SHP77 (cell line): Measurements from ENCODE around the gene PLEKHG5.
"Not testable (repeated sequence)": the region's sequence is repeated elsewhere in the genome, so short reads cannot be mapped to it uniquely, and the experiment has no call there.

Source experiments
- DNase-seq, 2 experiments: peaks; one replicate each; lab custom pipeline; 2025; lab: John Stamatoyannopoulos, UW

The PLEKHG5 gene

DNA sequence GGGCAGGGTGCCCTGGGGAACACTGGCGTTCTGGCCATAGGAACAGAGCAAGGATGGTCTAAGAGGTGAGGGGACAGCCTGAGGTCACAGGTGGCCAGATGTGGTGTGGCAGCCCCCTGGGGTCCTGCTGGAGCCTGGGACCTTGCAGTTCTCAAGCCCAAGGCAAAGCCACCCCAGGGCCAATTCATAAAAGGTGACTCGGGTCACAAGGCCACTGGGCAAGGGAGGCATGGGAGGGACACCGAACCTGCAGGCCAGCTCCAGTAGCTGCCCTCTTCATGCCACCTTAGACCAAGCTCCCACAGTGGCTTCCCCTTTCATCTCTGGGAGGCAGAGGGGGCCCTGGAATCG, 44.8 kb downstream of the PLEKHG5 start:
- no peak for DNase-seq

- DNase-seq: not testable (repeated sequence)
Observed at GRCh38 chr1:6445929-6446328, 45.5 kb downstream of the PLEKHG5 start.

DNA sequence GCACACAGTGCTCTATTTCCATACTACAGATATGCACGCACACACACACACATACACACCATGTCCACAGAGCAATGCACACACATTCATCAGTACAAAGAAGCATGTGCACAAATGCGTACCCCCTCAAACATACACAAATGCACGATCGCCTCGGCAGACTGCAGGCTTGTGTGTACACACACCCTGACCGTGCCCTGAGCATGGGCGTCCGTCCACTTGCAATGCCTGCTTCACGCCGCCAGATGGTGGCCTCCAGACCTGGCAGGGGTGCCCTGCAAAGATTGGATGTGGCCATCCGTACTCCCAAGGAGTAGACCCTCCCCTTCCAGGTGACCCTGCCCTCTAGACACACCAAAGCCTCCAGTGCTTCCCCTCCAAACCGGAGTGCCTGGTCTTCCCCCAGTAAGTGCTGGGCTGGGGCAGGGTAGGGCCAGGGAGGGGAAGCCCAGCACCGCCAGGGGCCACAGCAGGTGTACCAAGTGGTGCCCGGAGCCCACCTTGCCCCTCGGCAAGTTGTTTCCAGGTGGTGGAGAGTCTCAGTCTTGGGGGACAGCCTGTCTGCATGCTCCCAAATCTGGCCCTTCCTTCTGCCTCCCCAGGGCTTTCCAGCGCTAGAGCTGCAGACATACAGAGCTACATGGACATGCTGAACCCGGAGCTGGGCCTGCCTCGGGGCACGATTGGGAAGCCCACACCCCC, 46.3 kb downstream of the PLEKHG5 start:
- DNase-seq: peak; percentile 14 to 61

GRCh38 chr1:6444377-6444776, 47.1 kb downstream of the PLEKHG5 start:
- DNase-seq: no peak

DNA sequence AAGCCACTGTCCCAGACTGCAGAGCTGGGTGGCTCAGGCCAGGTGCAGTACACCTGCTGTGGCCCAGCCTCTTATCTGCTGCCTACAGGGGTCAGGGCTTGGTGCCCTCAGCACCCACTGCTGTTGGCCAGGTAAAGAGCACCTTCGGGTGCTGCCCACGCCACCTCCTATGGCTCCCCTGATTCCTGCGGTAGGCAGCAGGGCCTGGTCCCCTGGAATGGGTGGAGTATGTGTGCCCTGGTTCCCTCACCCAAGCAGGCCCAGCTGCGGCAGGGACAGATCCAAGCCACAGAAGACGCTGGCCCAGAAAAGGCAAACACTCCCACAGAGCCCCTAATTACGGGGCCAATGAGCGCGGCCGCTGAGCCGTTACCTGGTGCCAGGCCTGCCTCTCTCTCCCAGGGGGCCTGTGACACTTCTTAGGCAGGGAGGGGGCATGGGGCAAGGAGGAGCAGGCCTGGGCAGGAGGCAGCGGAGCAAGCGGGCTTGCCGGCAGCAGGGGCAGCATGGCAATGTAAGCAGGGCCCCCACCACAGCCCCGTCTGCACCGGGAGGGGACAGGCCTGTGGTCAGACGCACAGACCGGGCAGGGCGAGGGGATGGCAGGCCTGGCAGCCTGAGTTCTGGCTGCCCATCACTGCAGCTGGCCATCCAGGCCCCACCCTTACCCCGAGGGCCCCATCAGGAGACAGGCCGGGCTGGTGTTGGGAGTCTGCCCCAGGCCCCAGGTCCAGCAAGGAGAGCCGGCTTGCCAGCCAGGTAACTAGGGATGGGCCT, 47.9 kb downstream of the PLEKHG5 start:
- DNase-seq: no peak

- no peak for DNase-seq
Observed at GRCh38 chr1:6441586-6441985, 49.9 kb downstream of the PLEKHG5 start.

DNA sequence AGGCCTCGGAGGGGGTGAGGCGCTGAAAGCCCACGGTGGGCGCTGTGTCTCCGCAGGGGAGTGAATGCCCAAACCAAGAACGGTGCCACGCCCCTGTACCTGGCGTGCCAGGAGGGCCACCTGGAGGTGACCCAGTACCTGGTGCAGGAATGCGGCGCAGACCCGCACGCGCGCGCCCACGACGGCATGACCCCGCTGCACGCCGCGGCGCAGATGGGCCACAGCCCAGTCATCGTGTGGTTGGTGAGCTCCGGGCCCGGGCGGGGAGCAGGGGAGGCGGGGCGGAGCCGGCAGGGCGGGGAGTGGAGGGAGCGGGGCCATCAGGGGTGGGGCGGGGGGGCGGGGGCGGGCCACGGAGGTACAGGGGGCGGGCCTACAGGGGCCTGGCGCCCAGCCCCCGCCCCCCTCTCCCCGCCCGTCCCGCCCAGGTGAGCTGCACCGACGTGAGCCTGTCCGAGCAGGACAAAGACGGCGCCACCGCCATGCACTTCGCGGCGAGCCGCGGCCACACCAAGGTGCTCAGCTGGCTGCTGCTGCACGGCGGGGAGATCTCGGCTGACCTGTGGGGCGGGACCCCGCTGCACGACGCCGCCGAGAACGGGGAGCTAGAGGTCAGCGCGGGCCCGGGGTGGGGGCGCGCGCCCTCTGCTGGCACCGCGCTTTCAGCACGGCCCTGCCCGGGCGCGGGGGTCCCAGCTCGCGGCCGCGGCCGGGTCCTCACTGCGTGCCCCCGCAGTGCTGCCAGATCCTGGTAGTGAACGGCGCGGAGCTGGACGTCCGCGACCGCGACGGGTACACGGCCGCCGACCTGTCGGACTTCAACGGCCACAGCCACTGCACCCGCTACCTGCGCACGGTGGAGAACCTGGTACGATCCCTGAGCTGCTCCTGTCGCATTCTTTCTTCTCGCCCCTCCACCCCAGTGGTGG, 51.0 kb downstream of the PLEKHG5 start:
- DNase-seq: no peak

DNA sequence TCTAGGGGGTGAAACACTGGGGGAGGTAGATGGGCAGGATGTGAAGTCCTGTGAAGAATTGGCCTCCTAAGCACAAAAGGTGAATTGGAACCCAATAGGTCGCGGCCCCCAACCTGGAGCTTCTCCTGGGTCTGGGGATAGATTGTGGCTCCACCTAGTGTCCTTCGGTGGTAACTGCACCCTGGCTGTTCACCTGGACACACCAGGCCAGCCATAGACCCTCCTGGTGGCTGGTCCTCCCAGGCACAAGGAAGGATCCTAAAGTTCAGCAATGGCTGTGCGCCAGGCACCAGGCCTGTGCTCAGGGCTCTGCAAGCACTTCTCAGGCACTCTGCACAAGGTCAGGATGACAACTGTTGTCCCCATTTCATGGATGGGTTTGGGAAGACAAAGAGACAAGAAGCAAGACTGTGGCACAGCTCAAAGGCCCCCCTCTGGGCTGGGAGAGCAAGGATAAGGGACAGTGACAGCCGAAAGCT, 53.4 kb downstream of the PLEKHG5 start:
- peak; percentile 34 to 36 for DNase-seq

- peak in 1 of 2 experiments; percentile 23 for DNase-seq
Observed at GRCh38 chr1:6437012-6437700, 54.3 kb downstream of the PLEKHG5 start.

DNA sequence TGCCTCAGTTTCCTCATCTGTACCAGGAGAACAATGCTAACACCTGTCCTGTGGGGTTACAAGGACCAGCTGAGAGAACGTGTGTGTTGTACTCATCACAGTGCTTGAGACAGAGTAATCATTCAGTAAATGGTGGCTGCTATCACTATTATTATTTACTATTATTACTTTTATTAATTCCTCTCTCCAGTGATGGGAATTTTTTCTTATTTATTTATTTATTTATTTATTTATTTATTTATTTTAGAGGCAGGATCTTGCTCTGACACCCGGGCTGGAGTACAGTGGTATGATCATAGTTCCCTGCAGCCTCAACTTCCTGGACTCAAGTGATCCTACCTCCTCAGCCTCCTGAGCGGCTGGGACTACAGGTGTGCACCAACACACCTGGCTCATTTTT, 55.2 kb downstream of the PLEKHG5 start:
- DNase-seq: not testable (repeated sequence)

DNA sequence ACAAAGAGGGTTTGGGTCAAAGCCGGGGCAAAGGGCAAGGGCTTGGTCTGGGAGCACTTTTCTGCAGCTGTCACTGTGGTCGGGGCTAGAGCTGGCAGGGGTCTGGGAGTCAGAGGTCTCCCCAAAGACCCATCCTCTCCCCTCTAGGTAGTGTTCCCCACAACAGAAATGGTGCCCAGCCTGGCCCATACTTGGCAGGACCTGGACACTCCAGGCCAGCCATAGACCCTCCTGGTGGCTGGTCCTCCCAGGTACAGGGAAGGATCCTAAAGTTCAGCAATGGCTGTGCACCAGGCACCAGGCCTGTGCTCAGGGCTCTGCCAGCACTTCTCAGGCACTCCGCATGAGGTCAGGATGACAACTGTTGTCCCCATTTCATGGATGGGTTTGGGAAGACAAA, 55.9 kb downstream of the PLEKHG5 start:
- DNase-seq: no peak

DNA sequence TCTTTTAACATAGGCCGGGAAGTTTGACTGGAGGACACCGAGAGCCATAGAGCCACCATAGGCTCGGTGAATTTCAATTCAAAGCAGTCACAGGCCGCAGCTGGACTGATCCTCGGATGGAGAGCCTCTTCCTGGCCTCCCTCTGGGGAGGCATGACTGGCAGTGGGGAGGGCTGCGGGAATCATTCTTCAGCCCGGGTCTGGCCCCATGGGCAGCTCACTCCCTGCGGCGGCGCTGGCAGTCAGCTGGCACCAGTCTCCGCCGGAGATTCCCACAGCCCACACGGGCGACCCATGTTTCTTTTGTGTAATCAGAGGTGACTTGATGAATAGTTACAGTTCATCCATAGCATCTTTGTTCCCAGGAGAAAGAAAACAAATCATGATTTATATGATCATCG, 56.3 kb downstream of the PLEKHG5 start:
- DNase-seq: no peak

DNA sequence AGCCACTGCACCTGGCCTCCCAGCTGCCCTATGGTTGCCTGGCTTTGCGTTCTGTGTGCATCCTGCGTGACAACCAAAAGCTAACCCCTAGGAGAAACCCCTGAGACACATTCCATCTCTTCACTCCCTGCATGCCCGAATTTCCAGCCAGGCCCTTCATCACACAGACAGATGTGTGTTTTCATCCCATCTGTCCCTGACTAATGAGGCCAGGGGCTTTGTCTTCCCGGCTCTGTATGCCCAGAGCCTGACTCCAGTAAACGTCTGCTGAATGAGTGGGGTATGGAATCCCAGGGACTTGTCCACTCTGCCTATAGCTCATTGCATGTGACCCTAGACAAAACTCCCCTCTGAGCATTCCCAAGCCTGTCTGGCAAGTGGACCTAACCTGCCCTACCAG, 57.3 kb downstream of the PLEKHG5 start:
- DNase-seq: no peak

DNA sequence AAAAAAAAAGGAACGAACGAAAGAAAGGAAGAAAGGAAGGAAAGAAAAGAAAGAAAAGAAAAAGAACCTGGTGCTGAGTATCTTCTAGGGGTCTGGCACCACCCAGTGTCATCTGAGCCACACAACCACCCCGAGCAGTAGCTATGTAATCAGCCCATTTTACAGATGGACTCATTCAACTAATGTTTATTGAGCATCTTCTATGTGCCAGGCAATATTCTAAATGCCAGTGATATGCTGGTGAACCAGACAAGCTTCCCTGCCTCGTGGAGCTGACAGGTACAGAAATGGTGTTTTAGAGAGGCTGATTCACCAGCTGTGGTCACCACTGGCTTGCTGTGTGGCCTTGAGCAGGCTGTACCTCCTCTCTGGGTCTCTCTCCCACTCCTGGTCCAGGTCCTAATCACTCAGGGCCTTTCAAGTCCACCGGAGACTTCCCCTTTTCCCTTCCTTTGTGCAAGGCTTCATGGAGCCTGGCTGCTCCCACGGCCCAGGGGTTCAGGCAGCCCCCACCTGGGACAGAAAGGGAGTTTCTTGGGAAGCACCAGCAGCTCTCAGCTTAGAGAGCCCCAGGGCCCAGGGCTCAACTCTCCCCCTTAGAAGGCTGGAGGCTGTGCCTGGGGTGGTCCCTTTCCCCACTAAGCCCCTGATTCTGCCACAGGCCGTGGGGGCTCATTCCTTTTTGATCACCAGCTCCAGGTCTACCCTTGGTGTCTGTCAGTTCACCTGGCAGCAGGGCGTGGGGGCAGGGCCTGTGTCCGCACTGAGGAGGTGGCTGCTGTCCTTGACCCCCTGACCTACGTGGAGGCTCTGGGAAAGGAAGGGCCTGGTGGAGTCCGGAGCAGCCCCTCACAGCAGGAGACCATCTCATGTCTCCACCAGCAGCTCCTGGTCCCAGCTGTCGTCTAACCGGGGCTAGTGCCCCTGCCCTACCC, 59.6 kb downstream of the PLEKHG5 start:
- DNase-seq: not testable (repeated sequence)

- DNase-seq: not testable (repeated sequence)
Observed at GRCh38 chr1:6429660-6430411, 61.6 kb downstream of the PLEKHG5 start.

- not testable (repeated sequence) for DNase-seq
Observed at GRCh38 chr1:6428453-6428852, 63.0 kb downstream of the PLEKHG5 start.

DNA sequence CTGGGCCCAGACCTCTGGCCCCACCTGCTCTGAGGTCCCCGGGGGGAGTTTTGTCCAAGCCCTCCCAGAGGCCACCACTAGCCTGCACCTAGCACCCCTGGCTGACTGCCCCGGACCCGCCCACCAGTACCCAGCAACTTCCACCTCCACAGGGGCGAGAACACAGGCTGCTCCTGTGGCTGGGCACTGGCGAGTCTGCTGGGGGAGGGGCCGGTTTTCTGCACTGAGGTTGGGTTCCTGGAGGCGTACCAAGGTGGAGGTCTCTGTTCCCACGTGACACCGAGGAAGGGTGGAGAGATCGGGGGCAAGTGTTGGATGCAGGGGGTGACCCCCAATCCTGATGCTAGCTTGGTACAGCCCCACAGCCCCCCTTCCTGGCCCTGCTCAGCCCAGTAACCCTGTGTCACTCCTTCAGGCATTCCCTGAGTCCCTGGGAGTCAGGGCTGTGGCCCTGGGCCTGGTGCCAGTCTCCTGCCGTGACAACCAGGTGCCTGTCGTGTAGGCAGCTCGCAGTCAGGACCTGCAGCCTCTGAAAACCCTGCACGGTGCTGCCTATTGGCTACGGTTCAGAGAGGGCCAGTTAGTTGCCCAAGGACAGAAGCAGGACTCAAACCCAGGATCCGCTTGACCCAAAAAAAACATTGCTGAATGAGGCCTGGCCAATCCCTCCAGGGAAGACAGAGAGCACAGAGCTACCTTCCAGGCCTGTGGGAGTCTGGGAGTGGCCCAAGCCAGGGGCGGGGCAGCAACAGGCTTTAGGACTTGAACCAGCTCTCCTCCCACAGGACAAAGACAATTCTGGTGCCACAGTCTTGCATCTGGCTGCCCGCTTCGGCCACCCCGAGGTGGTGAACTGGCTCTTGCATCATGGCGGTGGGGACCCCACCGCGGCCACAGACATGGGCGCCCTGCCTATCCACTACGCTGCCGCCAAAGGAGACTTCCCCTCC, 63.8 kb downstream of the PLEKHG5 start:
- no peak for DNase-seq

DNA sequence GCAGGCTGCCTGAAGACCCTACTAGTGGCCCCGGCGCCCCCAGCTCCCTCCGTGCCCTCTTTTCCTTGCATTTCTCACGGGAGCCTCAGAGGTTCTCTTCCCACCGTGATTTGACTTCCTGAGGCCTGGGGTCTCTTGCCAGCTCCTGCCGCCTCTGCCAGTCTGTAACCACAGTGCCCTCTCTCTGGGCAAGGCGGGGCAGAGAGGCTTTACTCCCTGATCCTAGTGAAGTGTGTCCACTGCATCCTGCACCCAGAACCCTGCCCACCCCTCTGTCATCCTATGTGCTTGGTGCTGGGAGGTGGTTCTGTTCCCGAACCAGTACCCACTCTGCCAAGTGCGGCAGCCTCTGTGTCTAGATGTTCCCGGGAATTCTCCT, 64.5 kb downstream of the PLEKHG5 start:
- DNase-seq: no peak
